OCI-LY7 (cell line): Measurements from ENCODE around the gene SUCNR1. TPM values are rescaled to one million over a fixed set of nuclear protein-coding genes. Genes with fewer than 3 reads are reported as not detected.

ENCODE experiments used
- BruUV-seq: library from RNA; stranded (reverse); fragments of 400-500 nt; replicated peaks from 2 replicates; lab custom pipeline; 2021; lab: Mats Ljungman, UMichigan
- CTCF ChIA-PET: fragments of 300-600 bp; sonication (Branson Sonifier 250); formaldehyde crosslinking; loops from one replicate; lab custom pipeline; 2022; ENCODE audit warnings: antibody characterized with exemption; ENCODE audit not compliant: unreplicated experiment; lab: Charles Lee
- POLR2A ChIA-PET: fragments of 300-600 bp; sonication (Branson Sonifier 250); formaldehyde crosslinking; loops from one replicate; lab custom pipeline; 2022; ENCODE audit warnings: antibody characterized with exemption; lab: Charles Lee
- DNase-seq: peaks from one replicate; pipeline ENCODE4 v3.0.0-alpha.2; 2015; ENCODE audit warnings: low spot score
- H2AFZ ChIP-seq: fragments of 200-600 bp; sonication (generic), shearing (Covaris generic); 2 replicates; pipeline ENCODE4 v1.6.1; 2014; ENCODE audit warnings: mild to moderate bottlenecking, antibody characterized with exemption, low read length, moderate library complexity
- H3K27ac ChIP-seq: fragments of 200-600 bp; sonication (generic); 2 replicates; pipeline ENCODE4 v1.5.1; 2014; ENCODE audit warnings: mixed run types, low read depth, mild to moderate bottlenecking, moderate library complexity, low read length, inconsistent platforms; ENCODE audit not compliant: poor library complexity, severe bottlenecking
- H3K36me3 ChIP-seq: fragments of 200-600 bp; sonication (generic); 2 replicates; pipeline ENCODE4 v1.6.1; 2014; ENCODE audit warnings: mild to moderate bottlenecking, antibody characterized with exemption, low read length, moderate library complexity, mixed read lengths; ENCODE audit not compliant: insufficient read depth
- H3K4me1 ChIP-seq: fragments of 200-600 bp; sonication (generic); 2 replicates; pipeline ENCODE4 v1.5.1; 2014; ENCODE audit warnings: mild to moderate bottlenecking, low read length; ENCODE audit not compliant: insufficient read depth, poor library complexity, severe bottlenecking
- H3K4me2 ChIP-seq: fragments of 200-600 bp; sonication (generic); 2 replicates; pipeline ENCODE4 v1.6.1; 2014; ENCODE audit warnings: mild to moderate bottlenecking, low read length
- H3K4me3 ChIP-seq: fragments of 200-600 bp; sonication (generic); 2 replicates; pipeline ENCODE4 v1.5.1; 2014; ENCODE audit warnings: mild to moderate bottlenecking, low read depth, low read length; ENCODE audit not compliant: poor library complexity, severe bottlenecking
- H3K79me2 ChIP-seq: fragments of 200-600 bp; sonication (generic); 2 replicates; pipeline ENCODE4 v1.6.1; 2016; ENCODE audit warnings: low read depth, mild to moderate bottlenecking, low read length, moderate library complexity, mixed read lengths; ENCODE audit not compliant: insufficient read depth
- H3K9me2 ChIP-seq: fragments of 200-600 bp; sonication (generic); 2 replicates; pipeline ENCODE4 v1.6.1; 2016; ENCODE audit warnings: mild to moderate bottlenecking, low read length, mixed read lengths; ENCODE audit not compliant: insufficient read depth
- H3K9me3 ChIP-seq: fragments of 200-600 bp; sonication (generic); 2 replicates; pipeline ENCODE4 v1.6.1; 2014; ENCODE audit warnings: mild to moderate bottlenecking, mixed run types, low read length, mixed read lengths
- H4K20me1 ChIP-seq: fragments of 200-600 bp; sonication (generic); 2 replicates; pipeline ENCODE4 v1.6.1; 2014; ENCODE audit warnings: mild to moderate bottlenecking, antibody characterized with exemption, low read length, moderate library complexity, mixed read lengths; ENCODE audit not compliant: insufficient read depth
- CTCF ChIP-seq: fragments of 200-600 bp; sonication (generic); conservative IDR thresholded peaks from 2 replicates; pipeline ENCODE4 v1.5.1; 2014; ENCODE audit warnings: mild to moderate bottlenecking, antibody characterized with exemption, low read length, moderate library complexity, mixed read lengths
- EZH2phosphoT487 ChIP-seq: fragments of 200-600 bp; sonication (generic); IDR thresholded peaks from 2 replicates; pipeline ENCODE4 v1.6.1; 2018; ENCODE audit warnings: low read depth, borderline replicate concordance, mild to moderate bottlenecking, mixed run types, antibody characterized with exemption, low read length, moderate library complexity, mixed read lengths
- intact Hi-C: fragments of 100-400 bp; cut with micrococcal nuclease; formaldehyde crosslinking; loops from one replicate; pipeline ENCODE4 v1.10.0; 2022; ENCODE audit not compliant: unreplicated experiment
- total RNA-seq, 2 experiments: library from RNA; depleted of rRNA in 1 of 2; stranded (reverse); fragments of >200 nt in 1 of 2; shearing (Covaris generic) in 1 of 2; gene quantifications; 2 replicates each; pipeline ENCODE4 v1.2.3, GENCODE V29; 2014 to 2022

The SUCNR1 gene
- total RNA-seq, 2 experiments from 2014 or later: not detected

GRCh38 chr3:151867666-151868065 lies 5.8 kb upstream of the SUCNR1 start:
- BruUV-seq: no TSS peak

GRCh38 chr3:151869181-151869580 lies 4.3 kb upstream of the SUCNR1 start:
- intact Hi-C loops: no loop called here
- no peaks in the 10 kb centered on the region for H3K36me3 ChIP-seq
- CTCF ChIA-PET: no interaction called here

More at GRCh38 chr3:151867666-151868065, 5.8 kb upstream of the SUCNR1 start:
- no peak overlapping the region for H2AFZ ChIP-seq
- H3K36me3 ChIP-seq: no peaks in the 10 kb centered on the region
- no peak overlapping the region for H3K27ac ChIP-seq
- no peaks in the 10 kb centered on the region for H3K4me1 ChIP-seq
- H4K20me1 ChIP-seq: no peaks in the 10 kb centered on the region
- H3K9me3 ChIP-seq: no peaks in the 10 kb centered on the region
- TF ChIP-seq EZH2phosphoT487 (no peak), CTCF (no peak)
- H3K4me2 ChIP-seq: no peak overlapping the region
- CTCF ChIA-PET: no interaction called here
- H3K79me2 ChIP-seq: no peaks in the 10 kb centered on the region
- POLR2A ChIA-PET: interaction anchor here (1.2 kb wide), 1 partner anchor 8 kb away, joined by 4 read pairs; no protein-coding TSS in a partner anchor
- H3K9me2 ChIP-seq: no peaks in the 10 kb centered on the region
- no peak for DNase-seq
- no peak overlapping the region for H3K4me3 ChIP-seq
- intact Hi-C loops: no loop called here

More at GRCh38 chr3:151869181-151869580, 4.3 kb upstream of the SUCNR1 start:
- Histone ChIP-seq H3K9me2 (no peaks in the 10 kb centered on the region), H4K20me1 (no peaks in the 10 kb centered on the region), H3K27ac (no peak overlapping the region), H3K4me1 (no peaks in the 10 kb centered on the region), H3K9me3 (no peaks in the 10 kb centered on the region), H2AFZ (no peak overlapping the region), H3K4me2 (no peak overlapping the region), H3K79me2 (no peaks in the 10 kb centered on the region), H3K4me3 (no peak overlapping the region)
- TF ChIP-seq CTCF (no peak), EZH2phosphoT487 (no peak)
- POLR2A ChIA-PET: no interaction called here
- no TSS peak for BruUV-seq
- DNase-seq: no peak
